NCI-H1048 (cell line): ENCODE results near the gene TRPM2.
"Not testable (repeated sequence)": the region's sequence is repeated elsewhere in the genome, so short reads cannot be mapped to it uniquely, and the experiment has no call there.

Experiments
- DNase-seq: peaks from one replicate; lab custom pipeline; 2025; lab: John Stamatoyannopoulos, UW

Gene TRPM2

DNA sequence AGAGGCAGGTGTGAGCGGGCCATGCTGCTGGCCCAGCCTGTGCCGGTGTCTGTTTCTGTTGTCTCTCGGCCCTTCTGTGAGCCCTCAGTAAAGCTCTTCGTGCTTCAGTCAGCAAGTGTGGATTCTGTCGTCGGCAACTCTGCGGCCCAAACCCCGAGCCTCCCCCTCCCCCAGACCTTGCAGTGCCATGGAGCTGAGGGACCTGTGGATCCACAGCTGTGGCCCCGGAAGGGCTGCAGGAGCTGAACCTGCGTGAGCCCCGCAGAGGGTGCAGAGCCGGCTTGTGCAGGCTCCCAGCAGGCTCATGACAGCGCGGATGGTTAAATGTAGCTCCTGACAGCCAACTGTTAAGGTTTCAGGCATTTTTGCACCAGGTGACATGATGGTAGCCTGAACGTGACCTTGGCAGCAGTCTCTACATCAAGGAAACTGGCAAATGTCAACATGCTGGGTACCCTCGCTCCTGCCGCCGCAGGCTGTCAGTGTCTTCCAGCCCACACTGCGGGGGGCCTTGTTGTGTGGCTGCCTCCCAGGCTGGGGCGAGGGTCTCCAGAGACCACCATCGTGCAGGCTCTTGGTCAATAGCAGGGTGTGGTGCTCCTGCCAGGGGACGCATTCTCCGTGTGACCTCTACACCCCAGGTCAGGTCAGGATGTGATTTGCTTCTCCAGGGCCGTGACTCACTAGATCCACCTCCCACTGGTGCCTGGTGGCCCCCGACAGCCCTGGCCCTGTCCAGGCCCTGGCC, 108.8 kb downstream of the TRPM2 start:
- no peak for DNase-seq

DNA sequence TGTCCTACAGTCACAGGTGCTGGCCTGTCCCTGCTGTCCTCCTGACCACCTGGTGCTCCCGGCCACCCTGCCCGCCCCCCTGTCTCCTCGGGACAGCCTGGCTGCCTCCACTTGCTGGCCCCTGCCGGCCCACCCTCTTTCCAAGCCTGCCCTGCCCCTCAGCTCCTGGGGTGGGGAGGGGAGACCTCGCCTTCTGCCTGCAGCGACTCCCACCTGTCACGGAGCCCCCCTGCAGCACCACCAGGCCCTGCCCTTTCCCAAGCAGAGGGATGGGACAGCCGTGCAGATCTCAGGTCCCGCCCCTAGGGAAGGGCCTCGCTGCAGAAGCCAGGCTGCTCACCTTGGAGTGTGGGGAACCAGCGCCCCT, 109.4 kb downstream of the TRPM2 start:
- DNase-seq, result no peak

DNA sequence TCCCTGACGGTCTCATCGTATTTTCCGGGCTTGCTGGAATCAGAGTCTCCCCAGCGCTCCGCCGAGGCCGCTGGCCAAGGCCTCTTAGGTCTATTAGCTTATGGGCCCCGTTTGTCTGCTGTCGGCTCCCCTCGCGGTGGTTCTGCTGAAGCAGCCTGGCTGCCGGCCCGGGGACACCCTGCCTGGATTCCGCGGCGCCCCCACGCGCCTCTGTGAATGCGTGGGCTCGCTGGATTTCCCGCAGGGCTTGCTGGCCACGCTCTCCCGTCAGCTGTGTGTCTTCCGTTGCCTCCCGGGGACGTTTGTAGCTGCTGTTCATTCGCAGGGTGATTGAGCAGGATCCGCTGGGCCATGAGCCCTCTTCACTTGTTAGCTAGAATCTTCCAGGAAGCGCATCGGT, 110.3 kb downstream of the TRPM2 start:
- DNase-seq, result no peak

DNA sequence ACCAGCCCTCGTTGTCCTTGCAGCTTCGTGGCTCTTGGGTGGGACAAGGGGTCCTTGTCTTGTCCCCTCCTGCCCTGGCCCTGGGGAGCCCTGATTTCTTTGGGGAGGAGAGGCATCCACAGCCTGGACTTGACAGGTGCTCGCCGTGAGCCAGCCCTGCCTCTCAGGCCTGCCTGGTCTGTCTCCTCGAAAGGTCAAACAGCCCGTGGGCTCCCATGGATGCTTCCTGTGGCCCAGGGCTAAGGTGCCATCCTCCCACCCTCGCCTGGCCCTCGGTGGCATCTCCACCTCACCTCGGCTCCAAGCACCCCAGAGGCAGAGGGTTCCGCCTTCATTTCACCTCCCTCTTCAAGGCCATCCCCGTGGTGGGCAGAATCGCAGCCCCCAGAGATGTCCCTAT, 110.9 kb downstream of the TRPM2 start:
- DNase-seq, result no peak

DNA sequence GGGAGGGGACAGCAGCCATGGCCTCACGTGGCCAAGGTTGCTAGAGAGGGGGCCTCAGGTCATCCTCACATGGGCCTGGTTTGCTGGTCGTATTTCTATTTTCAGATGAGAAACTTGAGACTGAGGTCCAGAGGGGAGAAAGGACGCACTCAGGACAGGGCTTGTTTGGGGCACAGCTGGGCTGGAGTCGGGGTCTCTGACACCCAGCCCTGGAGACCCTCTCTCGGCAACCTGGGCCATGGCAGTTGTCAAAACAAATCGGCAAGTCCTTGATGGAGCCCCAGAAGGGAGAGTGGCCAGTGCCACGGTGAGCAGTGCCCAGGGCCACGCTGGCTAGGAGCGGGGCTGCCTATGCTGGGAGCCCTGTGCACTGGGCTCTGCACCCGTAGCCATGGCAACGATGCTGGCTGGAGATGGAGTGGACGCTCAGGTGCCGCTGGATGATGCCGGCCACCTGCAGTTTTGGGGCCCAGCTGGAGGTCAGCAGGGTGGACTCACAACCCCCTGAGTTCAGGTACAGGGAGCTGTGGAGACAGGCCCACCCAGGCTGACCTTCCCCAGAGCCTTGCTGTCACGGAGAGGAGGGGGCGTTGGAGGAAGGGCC, 113.0 kb downstream of the TRPM2 start:
- DNase-seq, result no peak

DNA sequence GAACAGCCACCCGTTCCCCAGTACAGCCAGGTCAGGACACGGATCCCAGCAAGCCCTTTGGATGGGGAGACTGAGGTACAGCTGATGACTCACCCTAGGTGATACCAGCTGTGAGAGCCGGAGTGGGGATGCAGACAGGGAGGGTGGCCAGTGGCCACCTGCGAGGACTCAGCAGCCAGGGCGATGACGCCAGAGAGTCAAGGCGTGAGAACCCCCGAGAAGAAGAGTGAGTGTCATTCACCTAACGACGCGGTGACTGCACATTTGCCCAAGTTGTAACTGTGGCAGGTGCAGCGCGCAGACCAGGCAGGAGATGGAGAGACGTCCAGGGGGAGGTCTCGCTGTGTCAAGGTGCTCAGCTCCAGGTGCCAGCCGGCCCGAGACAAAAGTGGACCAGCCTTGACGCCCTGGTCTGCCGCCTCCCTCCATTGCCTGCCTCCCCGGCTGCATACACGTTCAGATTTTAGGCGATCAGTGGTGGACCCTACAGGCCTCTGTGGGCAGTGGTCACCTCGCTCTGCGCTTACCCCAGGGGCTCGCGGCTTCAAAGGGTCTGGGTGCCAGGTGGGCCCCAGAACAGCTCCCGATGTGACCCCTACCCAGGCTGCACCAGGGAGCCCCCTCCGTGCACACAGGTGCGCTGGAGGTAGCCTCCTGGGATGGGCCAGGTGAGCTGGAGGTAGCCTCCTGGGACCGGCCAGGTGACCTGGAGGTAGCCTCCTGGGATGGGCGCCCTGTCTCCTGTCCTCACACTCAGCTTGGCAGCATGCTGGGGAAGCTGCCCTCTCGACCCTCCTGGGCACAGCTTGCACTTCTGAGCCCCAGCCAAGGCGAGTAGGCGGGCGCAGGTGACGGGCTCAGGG, 113.8 kb downstream of the TRPM2 start:
- no peak for DNase-seq

DNA sequence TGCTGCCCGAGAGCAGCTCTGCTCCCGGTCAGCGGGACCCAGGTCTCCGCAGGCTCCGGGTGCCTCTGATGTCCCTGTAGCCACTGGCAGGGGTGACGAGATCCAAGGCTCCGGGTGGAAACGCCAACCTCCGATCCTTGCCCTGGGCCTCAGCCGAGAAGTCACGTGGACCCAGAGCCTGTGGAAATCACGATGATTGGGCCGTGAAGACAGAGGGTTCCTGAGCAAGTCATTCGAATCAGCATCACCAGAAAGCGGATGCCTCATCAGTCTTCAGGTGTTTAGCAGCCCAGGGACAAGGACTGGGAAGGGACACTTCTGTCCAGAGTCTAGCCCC, 114.4 kb downstream of the TRPM2 start:
- no peak for DNase-seq

DNA sequence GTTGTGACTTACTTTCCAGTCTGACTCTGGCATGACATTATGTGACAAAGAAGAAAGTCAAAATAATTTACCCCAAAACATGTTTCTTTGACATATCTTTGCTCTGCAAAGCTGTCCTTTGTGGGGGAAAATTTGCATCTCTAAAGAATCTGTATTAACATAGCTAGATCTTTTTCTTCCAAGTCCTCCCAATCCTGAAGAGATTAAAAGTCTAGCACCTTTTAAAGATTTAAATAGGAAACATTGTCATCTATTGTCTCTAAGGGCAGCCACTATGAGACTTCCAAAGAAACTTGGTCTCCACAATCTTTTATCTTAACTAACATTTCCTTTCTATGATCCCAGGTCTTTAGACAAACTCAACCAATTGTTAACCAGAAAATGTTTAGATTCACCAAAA, 117.9 kb downstream of the TRPM2 start:
- no peak for DNase-seq

DNA sequence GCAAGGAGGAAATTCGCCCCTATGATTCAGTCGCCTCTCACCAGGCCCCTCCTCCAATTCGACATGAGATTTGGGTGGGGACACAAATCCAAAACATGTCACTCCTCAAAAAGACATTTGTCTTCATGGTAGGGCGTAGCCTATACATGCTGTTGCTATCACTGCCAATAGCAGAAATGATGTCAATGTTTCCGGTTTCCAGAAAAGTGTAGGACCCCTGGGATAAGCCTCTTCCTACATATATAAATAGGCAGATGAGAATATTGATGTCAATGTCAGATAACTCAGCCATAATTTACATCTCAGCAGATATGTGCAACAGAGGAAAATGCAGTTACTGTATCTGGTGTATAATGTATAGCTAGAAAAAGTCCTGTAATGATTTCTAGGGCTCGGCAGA, 118.6 kb downstream of the TRPM2 start:
- DNase-seq, result no peak

DNA sequence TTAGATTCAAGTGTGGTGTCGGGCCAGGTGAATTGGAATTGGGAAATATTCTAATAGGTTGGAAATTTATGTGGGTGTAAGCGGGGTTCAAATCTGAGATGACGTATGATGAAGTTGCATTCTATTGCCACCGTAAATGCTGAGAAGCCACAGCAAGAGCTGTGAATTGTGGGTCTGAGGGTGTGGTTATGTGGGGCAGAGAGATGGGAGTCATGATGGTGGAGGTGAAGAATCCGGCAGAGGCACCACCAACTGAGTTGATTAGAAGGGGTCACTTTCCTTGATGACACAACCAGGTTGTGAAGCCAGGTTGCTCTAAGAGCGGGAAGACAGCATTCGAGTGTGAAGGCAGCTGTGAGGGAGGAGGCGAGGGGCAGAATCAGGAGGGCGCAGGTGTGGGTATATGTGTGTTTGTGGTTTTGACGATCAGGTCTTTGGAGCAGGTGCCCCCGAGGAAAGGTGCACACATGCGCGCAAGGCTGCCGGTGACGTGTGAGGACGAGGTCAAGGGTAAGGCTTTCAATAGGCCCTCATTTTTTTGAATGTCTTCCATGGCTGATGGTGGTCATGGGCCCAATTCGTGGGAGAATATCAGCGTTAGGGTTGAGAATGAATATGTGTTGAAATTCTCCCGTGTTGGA, 120.6 kb downstream of the TRPM2 start:
- no peak for DNase-seq

DNA sequence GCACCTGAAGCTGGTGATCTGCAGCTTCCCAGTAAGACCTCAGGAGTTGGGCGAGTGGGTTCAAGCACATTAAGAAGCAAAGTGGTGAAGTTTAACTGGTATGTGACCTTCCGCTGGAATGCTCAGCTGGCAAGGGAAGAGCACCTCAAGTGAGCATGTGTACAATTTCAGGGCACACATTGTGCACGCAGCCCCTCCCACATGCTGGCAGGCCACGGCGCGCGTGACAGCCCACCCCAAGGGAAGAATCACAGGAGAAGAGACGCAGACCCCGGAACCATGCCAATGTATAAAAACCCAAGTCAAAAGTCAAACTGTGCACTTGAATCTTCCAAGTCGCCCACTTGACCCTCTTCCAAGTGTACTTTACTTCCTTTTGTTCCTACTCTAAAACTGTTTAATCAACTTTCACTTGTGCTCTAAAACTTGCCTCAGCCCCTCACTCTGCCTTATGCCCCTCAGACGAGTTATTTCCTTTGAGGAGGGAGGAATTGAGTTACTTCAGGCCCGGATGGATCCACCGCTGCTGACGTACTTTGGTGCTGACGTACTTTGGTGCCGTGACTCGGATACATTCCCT, 121.9 kb downstream of the TRPM2 start:
- DNase-seq, result no peak

DNA sequence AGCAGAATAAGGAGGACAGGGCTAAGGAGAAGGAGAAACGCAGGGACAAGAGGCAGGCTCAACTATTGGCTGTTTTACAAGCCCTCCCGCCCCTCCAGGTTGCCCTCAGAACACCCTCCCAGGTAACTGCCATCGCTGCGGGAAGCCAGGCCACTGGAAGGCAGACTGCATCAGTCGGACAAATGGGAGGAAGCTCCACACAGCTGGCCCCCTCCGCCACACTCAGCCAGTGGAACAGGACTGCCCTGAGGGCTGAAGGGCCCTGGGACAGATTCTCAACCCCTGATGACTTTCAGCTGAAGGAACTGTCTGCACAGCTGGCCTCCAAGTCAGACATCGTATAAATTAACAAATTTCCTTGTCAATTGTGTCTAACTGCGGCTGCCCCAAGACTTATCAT, 123.7 kb downstream of the TRPM2 start:
- no peak for DNase-seq

DNA sequence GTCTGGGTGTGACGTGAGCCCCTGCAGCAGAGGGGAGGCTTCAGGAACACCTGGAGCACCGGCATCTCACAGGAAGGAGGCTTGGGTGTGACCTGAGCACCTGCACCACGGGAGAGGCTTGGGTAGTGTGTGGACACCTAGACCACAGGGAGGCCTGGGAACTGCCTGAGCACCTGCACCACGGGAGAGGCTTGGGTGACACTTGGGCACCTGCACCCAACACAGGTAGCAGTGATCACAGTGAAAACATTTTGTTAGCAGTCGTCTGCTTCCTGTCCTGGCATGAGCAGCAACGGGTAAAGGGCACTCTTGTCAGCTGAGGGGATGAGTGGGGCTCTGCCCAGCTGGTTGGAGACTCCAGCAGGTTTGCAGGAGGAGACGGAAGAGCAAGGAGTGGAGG, 124.3 kb downstream of the TRPM2 start:
- no peak for DNase-seq

DNA sequence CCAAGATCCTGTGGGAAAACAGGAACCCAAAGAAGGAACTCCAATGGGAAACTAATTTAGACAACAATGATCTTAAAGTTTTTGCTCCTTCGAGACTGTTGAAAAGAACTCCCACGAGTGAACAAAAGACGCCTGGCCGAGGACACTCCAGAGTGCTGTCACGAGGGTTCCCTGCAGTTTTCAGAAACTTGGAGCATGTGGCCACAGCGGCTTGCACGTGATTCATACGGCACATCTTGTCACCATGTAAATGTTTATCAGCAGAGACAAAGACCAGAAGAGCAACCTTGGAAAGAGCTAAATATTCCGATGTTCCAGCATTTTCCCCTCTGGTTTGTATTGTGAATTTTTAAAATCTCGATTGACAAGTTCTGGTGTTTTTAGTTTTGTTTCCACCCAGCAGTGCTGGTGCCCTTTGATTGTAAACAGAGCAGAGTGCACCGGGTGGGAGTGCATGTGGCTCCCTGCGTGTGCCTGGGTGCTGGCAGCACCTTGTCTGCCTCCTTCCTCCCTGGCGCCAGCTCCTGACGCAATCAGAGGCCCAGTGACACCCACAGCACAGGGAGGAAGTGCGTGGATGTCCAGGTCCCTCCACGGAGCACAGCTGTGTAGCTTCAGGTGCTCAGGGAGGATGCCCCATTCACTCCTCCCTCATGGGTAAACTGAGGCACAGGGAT, 124.8 kb downstream of the TRPM2 start:
- DNase-seq, result no peak

DNA sequence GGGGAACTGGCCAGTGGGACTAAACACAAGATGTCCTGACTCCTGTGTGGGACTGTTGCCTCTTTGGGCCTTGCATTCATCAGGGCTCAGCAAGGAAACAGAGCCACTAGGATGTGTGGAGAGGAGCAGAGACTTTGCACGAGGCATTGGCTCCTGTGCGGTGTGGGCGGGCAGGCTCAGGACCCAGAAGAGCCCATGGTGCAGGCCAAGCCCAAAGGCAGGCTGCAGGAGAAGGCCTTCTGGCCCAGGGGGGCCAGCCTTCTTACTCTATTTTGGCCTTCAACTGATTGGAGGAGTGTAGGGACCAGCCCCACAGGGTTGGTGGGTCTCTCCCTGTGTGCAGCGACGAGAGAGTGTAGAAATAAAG, 125.4 kb downstream of the TRPM2 start:
- DNase-seq, result no peak

DNA sequence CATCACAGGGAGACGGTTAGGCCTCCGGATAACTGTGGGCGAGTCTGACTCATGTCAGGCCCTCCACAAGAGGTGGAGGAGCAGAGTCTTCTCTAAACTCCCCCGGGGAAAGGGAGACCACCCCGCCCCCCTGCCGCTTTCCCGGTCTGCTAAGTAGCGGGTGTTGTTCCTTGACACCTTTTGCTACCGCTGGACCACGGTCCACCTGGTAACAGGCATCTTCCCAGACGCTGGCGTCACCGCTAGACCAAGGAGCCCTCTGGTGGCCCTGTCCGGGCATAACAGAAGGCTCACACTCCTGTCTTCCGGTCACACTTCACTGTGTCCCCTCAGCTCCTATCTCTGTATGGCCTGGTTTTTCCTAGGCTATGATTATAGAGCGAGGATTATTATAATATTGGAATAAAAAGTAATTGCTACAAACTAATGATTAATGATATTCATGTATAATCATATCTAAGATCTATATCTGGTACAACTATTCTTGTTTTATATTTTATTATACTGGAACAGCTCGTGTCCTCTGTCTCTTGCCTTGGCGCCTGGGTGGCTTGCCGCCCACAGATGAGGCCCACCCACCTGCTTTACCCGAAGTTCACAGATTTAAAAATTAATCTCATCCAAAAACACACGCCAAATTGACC, 126.3 kb downstream of the TRPM2 start:
- not testable (repeated sequence) for DNase-seq

DNA sequence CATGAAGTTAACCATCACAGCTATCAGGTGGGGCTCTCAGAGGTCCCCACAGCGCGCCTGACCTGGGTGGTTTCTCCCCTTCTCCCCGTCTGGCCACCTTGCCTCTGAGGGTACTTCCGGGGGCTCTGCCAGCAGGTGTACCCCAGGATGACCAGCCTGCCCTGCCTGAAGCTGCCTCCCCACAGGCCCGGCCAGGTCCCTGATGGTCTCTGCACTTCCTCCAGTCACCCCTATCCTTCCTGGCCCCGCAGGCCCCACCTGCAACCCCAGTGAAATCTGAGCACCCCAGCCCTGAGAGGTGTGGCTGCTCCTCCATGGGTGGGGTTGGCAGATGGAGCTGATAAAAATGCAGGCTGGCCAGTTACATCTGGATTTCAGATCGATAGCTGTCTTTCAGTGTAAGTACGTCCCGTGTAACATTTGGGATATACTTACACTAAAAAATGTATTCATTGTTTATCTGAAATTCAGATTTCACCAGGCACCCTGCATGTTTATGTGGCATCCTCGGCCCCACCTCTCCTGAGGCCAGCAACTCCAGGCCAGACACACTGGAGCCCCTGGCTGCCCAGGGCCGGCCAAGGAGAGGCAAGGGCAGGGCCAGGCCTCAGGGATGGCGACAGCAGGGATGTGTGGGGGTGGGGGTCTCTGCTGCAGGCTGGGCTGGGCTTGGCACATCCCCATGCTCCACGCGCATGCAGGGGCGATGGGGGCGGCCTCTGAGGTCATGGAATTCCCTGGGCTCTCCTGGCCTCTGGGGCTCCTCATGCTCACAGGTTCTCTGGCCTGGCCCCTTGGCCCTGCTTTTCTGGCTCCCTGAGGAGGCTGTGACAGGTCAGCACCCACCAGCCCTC, 127.0 kb downstream of the TRPM2 start:
- DNase-seq, result no peak

DNA sequence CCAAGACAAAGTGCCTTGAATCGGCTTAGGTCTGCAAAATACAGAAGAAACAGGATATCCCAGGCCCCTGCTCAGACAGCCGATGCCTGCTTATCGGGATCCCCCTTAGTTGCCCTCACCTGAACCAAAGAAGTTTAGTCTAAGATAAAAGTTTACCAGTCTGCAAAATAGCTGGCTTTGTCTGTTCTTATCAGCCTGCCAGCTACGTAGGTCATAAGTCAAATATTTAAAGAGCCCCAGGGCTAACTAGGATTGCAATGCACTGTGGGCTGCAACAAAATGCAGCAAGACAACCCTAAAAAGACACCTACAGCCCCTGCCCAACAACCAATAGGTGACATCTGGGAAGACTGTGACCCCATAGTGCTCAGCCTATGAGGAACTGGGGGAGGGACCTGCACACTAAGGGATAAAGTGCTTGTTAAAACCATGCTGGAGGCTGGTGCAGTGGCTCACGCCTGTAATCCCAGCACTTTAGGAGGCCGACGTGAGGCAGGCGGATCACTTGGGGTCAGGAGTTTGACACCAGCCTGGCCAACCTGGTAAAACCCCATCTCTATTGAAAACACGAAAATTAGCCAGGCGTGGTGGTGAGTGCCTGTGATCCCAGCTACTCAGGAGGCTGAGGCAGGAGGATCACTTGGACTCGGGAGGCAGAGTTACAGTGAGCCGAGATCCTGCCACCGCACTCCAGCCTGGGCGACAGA, 129.3 kb downstream of the TRPM2 start:
- DNase-seq, result no peak

DNA sequence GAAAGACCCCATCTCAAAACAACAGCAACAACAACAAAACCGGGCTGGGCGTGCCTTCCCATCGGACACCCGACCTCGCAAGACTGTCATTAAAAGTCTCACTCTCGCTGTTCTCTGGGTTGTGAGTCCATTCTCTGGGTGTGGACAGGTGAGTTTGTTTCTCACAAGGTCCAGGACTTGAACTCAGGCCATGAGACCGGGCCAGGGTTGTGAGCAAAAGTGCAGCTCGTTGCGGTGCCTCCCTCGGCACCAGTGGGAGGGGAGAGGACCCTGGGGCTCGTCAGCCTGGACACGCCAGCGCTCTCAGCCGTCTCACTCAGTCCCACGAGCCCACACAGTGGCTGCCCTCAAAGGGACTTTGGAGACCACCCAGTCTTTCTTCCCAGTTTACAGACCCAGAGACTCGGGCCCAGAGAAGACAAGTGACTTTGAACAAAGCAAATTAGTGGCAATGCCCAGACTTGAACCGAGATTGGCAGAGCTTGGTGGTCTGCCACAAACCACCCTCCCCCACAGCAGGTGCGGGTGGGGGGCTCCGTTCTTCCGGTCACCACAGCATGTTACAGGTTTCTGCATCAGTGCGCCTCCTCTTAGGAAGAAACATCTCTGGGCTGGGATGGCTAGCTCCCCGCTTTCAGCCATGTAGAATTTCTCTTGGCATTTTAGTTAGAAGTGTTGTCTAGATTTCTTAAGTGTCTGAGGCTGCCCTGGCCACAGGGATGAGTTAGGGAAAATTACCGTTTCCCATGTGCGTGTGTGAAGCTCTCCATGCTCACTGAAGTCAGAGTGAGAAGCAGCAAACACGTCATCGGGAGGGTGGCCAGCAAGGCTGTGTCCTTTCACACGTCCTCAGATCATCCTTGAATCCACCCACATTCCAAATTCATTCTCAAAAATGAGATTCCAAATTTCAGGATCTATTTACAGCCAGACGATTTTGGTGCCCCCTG, 130.1 kb downstream of the TRPM2 start:
- no peak for DNase-seq
